IPS DF 4.7 (cell line): Measurements from ENCODE around the gene COQ3.

Experiments used
- DNase-seq: peaks from one replicate; pipeline ENCODE4 v3.0.0-alpha.2; 2013; ENCODE audit warnings: low spot score; ENCODE audit errors: extremely low read depth

COQ3 gene

DNA sequence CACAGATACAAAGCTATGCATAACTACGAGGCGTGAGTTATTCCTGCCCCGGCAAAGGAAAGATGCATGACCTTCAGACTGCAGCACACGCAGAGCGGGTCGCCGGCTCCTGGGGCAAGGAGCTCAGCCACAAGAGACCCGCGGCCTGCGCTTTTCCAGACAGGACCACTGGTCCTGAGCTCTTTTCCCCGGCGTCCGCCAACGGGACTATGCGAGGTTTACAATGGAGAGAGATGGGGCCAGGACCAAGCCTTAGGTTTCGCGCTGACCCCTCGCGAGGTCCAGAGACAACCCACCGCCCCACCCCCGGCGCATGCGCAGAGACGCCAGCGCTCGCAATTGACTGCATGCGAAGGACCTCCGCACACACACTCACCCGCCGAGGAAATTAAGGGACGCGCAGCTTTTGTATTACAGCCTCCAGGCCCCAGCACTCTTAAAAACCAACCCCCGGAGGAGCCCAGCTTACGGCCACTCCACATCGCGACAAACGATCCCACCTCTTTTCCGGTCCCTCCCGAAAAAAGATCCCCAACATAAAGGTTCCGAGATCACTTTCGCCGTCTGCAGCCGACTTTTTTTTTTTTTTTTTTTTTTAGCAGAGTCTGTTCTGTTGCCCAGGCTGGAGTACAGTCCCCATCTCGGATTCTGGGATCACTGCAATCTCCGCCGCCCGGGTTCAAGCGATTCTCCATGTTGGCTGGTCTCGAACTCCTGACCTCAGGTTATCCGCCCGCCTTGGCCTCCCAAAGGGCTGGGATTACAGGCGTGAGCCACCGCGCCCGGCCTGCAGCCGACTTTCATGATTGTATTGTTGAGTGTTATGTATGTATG lies at the start of gene COQ3:
Gene COQ3 (minus strand): TSS at position 498 of the 834 bp plus-strand sequence. CDS start 16 bp downstream, at position 482.
- peak; percentile 64 for DNase-seq

DNA sequence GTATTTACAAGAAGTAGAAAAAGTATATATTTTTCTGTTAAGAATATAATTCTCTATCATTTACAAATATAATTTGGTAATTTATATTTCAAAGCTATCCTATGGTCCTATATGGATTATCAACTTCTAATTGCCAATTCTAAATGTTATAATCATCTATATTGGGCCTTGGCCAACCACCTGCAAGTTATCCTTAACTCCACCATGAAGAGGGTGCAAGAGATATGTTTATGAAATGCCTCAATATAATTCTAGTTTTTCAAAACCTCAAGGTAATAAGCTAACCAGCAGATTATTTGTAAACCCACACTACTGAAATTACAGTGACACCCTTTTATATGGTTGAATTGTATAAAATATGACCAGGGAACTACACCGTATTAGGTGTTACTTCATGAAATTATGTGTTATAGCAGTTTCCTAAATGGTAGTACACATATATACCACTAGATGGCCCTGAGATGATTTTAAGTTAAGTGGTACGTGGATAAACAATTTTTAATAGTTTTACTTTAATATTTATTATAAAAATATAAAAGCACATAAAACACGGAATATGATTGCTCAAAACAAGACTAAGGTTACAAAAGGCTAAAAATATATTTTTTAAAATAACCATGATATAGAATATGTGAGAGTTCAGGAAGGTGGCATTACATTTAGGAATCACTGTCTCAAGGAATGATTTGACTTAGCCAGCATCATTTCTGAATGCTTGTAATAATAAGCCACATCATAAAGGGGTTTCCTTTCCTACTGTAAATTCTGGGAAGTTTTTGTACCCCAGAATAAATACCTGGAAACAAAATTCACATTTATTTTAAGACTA lies 40.9 kb upstream of the COQ3 start:
- DNase-seq = no peak

DNA sequence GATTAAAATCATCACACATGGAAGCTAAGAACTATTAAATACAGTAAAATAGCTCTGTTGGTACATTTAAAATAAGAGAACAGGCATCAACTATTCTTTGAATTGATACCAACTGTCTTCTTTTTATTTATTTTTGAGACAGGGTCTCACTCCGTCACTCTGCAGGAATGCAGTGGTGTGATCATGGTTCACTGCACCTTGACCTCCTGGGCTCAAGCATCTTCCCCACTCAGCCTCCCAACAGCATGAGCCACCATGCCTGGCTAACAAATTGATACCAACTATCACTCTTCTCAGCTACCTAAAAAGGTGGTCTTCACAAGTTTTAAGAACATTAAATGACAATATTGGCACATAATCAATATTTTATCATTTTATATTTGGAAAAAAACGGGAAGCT lies 38.9 kb upstream of the COQ3 start:
- no peak for DNase-seq

DNA sequence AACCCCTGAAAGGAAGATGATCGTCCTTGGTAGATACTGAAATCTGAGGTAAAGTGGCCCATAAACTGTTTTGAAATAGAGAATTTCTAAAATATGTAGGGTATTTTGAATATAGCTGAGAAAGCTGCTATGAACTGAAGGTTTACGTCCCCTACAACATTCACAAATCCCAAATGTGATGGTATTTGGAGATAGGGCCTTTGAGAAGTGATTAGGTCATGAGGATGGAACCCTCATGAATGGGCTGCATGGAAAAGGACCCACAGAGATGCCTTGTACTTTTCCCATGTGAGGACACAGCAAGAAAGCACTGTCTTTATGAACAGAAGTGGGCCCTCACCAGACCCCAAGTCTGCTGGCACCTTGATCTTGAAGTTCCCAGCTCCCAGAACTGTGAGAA lies 37.9 kb upstream of the COQ3 start:
- no peak for DNase-seq

DNA sequence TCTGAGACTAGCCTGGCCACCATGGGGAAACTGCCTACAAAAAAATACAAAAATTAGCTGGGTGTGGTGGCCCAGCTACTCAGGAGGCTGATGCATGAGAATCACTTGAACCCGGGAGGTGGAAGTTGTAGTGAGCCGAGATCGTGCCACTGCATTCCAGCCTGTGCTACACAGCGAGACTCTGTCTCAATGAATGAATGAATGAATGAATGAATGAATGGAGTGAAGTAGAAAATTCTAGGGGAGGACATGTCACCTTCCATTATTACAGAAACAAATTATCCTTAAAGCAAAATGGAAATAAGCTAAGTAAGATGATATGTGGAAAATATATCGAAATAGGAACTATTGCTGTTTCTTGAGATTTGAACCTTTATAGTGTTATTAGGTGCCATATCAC lies 34.0 kb upstream of the COQ3 start:
- DNase-seq = no peak

GRCh38 chr6:99426451-99426757 lies 32.4 kb upstream of the COQ3 start:
- DNase-seq = no peak

DNA sequence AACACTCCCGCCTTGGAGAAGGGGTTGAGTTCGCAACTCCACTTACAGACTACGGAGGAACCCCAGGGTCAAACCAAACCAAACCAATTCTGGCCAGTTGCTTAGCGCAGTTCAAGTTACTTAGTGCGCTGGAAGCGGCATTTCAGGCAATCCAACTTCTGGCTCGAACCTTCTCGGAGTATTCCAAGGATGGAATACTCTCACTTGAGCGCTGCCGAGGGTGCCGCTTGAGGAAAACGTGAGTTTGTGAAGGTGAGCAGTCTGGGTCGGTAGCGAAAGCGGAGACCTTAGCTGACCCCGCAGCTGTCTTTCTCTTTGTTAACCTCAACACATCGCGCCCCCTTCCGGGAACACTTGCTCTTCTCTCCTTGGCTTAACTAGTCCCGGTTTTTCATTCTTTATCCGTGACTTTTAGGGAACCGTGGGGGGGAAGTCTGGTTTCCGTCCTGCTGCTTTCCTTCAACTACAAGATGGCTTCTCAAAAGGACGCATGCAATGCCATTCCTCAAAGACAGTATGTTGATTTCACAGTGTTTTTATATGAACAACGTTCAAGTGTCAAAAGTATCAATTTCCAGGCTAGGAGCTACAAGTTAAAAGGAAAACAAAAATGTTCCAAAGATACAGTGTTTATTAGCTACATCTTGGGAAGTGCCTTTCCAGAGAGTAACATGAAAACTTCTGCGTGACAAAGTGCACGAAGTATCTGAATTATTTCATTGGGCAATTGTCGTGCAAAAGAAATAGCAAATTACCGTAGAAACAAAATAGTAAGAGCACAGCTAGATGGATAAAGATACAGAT lies 31.9 kb upstream of the COQ3 start:
- peak; percentile 94 for DNase-seq

DNA sequence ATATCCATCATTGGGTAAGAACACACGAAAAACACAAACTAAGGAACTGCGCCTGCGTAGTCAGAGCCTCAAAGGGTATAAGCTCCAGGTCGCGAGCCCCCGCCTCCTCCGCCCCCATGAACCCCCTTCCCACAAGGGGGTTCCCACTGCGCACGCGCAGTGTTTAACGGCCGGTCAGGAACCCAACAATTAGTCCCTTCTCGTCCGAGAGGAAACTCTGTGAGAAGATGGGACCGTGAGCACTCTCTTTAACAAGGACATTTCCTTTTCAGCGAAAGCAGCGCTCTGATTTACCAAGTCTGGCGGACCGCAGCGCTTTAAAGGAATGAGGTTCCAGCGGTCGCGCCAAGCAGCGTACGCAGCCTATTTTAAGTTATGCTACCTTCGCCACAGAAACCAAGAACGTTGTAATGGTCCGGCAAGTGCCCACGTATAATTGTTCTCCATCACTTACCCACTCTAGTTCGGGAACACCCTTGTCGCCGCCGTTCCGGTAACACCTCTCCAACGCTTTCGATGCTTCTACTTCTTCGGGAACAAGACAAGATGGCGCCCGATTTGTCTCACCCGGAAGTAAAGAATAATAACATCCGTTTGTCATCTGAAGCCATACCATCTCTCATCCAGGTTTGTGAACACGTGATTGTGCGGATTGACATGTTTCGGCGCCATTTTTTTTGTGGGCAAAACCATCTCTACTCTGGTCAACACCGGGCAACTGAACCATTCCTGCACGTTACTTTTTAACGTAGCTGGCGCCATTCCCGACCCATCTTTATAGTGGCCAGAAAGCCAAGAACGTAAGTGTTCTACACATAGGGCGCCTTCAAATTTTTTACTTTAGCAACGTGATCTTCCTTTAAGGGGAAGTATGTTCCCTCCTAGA lies 31.0 kb upstream of the COQ3 start, which contains the start of gene PNISR:
Gene PNISR (minus strand): TSS at position 548 of the 886 bp plus-strand sequence. CDS start 10,649 bp downstream, outside the sequence.
- peak; percentile 99 for DNase-seq

DNA sequence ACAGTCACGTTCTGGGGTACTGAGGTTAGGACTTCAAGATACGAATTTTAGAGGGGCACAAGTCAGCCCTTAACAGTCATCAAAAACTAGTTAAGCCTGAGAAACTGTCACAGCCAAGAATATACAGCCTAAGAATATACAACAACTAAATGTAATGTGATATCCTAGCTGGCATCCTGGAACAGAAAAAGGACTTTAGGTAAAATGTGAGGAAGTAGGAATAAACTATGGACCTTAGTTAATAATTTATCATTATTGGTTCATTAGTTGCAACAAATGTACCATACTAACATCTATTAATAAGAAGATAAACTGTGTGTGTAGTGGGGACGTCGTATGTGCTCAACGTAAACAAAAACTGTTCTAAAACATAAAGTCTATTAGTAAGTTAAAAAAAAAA lies 30.0 kb upstream of the COQ3 start:
- no peak for DNase-seq

- no peak for DNase-seq
Observed at GRCh38 chr6:99422912-99423311, 28.9 kb upstream of the COQ3 start.

GRCh38 chr6:99416892-99417767 lies 23.1 kb upstream of the COQ3 start:
- DNase-seq = no peak

- DNase-seq = no peak
Observed at GRCh38 chr6:99416226-99416625, 22.2 kb upstream of the COQ3 start.

- DNase-seq = no peak
Observed at GRCh38 chr6:99415446-99415845, 21.5 kb upstream of the COQ3 start.

DNA sequence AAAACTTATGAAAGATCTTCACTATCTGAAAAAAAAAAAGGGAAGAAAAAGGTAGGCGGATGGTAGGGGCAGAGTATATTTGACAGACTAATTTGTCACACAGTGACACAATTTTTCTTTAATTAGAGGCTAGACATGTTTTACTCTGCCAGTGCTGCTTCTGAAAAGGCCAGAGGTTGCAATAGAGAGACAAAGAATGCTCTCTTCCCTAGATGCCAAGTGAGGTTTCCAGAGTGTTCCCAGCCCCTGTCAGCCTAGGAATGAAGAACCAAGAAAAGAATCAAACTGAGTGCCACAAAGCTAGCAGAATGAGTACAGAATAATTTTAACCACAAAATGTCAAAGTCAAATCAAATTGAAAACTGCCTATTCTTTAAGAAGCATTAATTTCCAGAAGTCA lies 18.1 kb upstream of the COQ3 start:
- DNase-seq = no peak

DNA sequence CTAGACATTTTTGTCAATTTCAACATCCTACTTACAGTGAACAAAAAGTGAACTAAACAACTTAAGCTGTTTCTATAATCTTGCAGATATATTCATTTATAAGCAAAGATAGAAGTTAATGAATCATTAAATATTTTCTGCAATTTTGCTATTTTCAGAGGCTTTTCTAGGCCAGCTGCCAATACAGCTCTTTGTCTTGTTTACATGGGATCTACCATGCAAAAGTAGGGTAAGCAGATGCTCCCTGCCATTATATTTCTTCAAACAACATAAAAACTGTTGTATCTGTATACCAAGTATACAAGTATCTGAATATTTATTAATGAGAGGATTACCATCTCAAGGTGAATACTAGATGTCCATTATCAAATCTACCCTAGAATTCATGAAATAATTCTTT lies 15.7 kb upstream of the COQ3 start:
- DNase-seq = no peak

GRCh38 chr6:99407076-99407475 lies 13.1 kb upstream of the COQ3 start:
- DNase-seq = no peak

DNA sequence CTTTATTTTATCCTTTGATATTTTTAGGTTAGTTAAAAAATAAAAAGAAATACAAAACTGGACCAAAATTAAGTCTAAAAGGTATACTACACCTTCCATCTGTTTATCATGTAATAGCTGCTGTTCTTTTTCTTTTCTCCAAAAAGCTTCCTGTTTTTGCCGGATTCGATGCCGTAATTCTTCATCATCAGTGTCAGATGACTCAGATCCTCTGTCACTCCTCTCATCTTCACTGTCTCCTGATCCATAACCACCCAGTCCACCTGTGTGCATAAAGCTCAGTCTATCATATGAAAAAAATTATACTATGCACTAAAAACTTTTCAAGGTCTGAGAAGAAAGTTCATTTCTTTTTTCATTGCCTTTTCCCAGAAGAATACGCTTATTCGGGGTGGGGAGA lies 8.5 kb upstream of the COQ3 start:
- DNase-seq = no peak

GRCh38 chr6:99397287-99397686 lies 3.3 kb upstream of the COQ3 start:
- DNase-seq = no peak

- DNase-seq = no peak
Observed at GRCh38 chr6:99393366-99393697, 663 bp downstream of the COQ3 start.

- DNase-seq = no peak
Observed at GRCh38 chr6:99390896-99391295, 3.1 kb downstream of the COQ3 start.
